ENCODE data around the gene DGKI. TPM values are rescaled to one million over a fixed set of nuclear protein-coding genes. Genes with fewer than 3 reads are reported as not detected.
"Not testable (repeated sequence)": the region's sequence is repeated elsewhere in the genome, so short reads cannot be mapped to it uniquely, and the experiment has no call there.

DGKI gene
- total RNA-seq, 1 experiment from 2014 or later, result 0.79 TPM

GRCh38 chr7:137715533-137715932 is 131.2 kb downstream of the DGKI start (continued):
- TF ChIP-seq CTCF (IDR thresholded peaks at IDR 0.05) (no peak), ZNF425 (CRISPR knock-in tag; conservative IDR thresholded peaks at IDR 0.05) (no peak), GTF2I (CRISPR knock-in tag; conservative IDR thresholded peaks at IDR 0.05) (no peak), RORB (CRISPR knock-in tag; IDR thresholded peaks at IDR 0.05) (no peak), JUN (CRISPR knock-in tag; IDR thresholded peaks at IDR 0.05) (no peak), SP1 (CRISPR knock-in tag; conservative IDR thresholded peaks at IDR 0.05) (no peak), NR1H2 (CRISPR knock-in tag; IDR thresholded peaks at IDR 0.05) (no peak), GABPB1 (CRISPR knock-in tag; IDR thresholded peaks at IDR 0.05) (no peak)

GRCh38 chr7:137715121-137715520 is 131.7 kb downstream of the DGKI start:
- CTCF ChIA-PET, result no interaction called here
- no peak overlapping the region for H3K27ac Mint-ChIP-seq

GRCh38 chr7:137706330-137706729 is 140.4 kb downstream of the DGKI start:
- TF ChIP-seq HMGA2 (CRISPR knock-in tag; IDR thresholded peaks at IDR 0.05), result peak; percentile 99
- H3K27me3 Mint-ChIP-seq (ENCODE audit: low read depth); POLR2A ChIA-PET; ATAC-seq; H3K4me3 Mint-ChIP-seq; CTCF ChIA-PET; DNase-seq (ENCODE audit: low spot score); H3K27ac Mint-ChIP-seq; H3K4me1 Mint-ChIP-seq: not testable (repeated sequence)
- Mint-ChIP-seq H3K36me3 (peaks cover 18% of the 10 kb centered on the region), H3K9me3 (peaks cover 30% of the 10 kb centered on the region)

More at GRCh38 chr7:137715121-137715520, 131.7 kb downstream of the DGKI start:
- no peaks in the 10 kb centered on the region for H3K27me3 Mint-ChIP-seq (ENCODE audit: low read depth)
- ATAC-seq (no peak), DNase-seq (ENCODE audit: low spot score) (no peak)
- TF ChIP-seq ZNF138 (CRISPR knock-in tag; conservative IDR thresholded peaks at IDR 0.05), result no peak
- no peak for TF ChIP-seq ZNF317 (CRISPR knock-in tag; IDR thresholded peaks at IDR 0.05; ENCODE audit: borderline replicate concordance, low read depth)
- no peak for TF ChIP-seq CREB1 (CRISPR knock-in tag; IDR thresholded peaks at IDR 0.05)
- TF ChIP-seq NFYB (CRISPR knock-in tag; conservative IDR thresholded peaks at IDR 0.05; ENCODE audit: low read depth), result no peak
- no peak for TF ChIP-seq ELF4 (CRISPR knock-in tag; IDR thresholded peaks at IDR 0.05; ENCODE audit: low read depth)
- no peak for TF ChIP-seq MYBL2 (CRISPR knock-in tag; IDR thresholded peaks at IDR 0.05)
- no peak for TF ChIP-seq ATF1 (CRISPR knock-in tag; IDR thresholded peaks at IDR 0.05)
- no peaks in the 10 kb centered on the region for H3K36me3 Mint-ChIP-seq
- no peaks in the 10 kb centered on the region for H3K9me3 Mint-ChIP-seq
- H3K4me3 Mint-ChIP-seq, result no peak overlapping the region
- peaks cover 35% of the 10 kb centered on the region for H3K4me1 Mint-ChIP-seq
- POLR2A ChIA-PET, result no interaction called here

GRCh38 chr7:137704723-137705122 is 142.1 kb downstream of the DGKI start:
- ATAC-seq (no peak), DNase-seq (ENCODE audit: low spot score) (no peak)
- H3K27ac Mint-ChIP-seq, result no peak overlapping the region
- H3K27me3 Mint-ChIP-seq (ENCODE audit: low read depth), result no peaks in the 10 kb centered on the region; the same call in 1 of the 2 replicates
- H3K4me3 Mint-ChIP-seq, result no peak overlapping the region
- H3K36me3 Mint-ChIP-seq, result peaks cover 18% of the 10 kb centered on the region
- POLR2A ChIA-PET, result no interaction called here
- peaks cover 30% of the 10 kb centered on the region for H3K9me3 Mint-ChIP-seq
- CTCF ChIA-PET, result no interaction called here
- no peaks in the 10 kb centered on the region for H3K4me1 Mint-ChIP-seq
- TF ChIP-seq FOXP4 (CRISPR knock-in tag; IDR thresholded peaks at IDR 0.05), result no peak
- no peak for TF ChIP-seq ZNF423 (CRISPR knock-in tag; IDR thresholded peaks at IDR 0.05)
- no peak for TF ChIP-seq GTF2I (CRISPR knock-in tag; conservative IDR thresholded peaks at IDR 0.05)
- no peak for TF ChIP-seq CREB1 (CRISPR knock-in tag; IDR thresholded peaks at IDR 0.05)
- TF ChIP-seq ZNF281 (CRISPR knock-in tag; IDR thresholded peaks at IDR 0.05), result no peak
- no peak for TF ChIP-seq ELF4 (CRISPR knock-in tag; IDR thresholded peaks at IDR 0.05; ENCODE audit: low read depth)
- no peak for TF ChIP-seq CTCF (IDR thresholded peaks at IDR 0.05)
- TF ChIP-seq NR3C1 (CRISPR knock-in tag; conservative IDR thresholded peaks at IDR 0.05; ENCODE audit: low read depth), result no peak
- TF ChIP-seq MAX (CRISPR knock-in tag; IDR thresholded peaks at IDR 0.05), result no peak
